Right lobe of liver (tissue), 6 donors: Measurements from ENCODE around the gene TICRR. TPM values are rescaled to one million over a fixed set of nuclear protein-coding genes. Genes with fewer than 3 reads are reported as not detected.

Source experiments
- ATAC-seq, 4 donors: fragments of 200-7000 bp; cut with Tn5 transposase; one replicate each; pipeline ENCODE4 v1.9.1; 2020; ENCODE audit warnings: mild to moderate bottlenecking in 4 of 4, moderate library complexity in 4 of 4
- DNase-seq, 3 donors: peaks; one replicate each; pipeline ENCODE4 v3.0.0-alpha.2; 2020
- H3K27ac ChIP-seq, 3 donors: fragments of 200-600 bp; one replicate each; pipeline ENCODE4 v1.8.0; 2022
- H3K27me3 ChIP-seq, 2 donors: fragments of 200-600 bp; one replicate each; pipeline ENCODE4 v1.8.0; 2022
- H3K36me3 ChIP-seq, 4 donors: fragments of 200-600 bp; sonication (generic) in 1 of 4; one replicate each; pipeline versions ENCODE4 v1.5.1 to v1.8.0; 2017 to 2022; ENCODE audit warnings: control low read depth in 1 of 4
- H3K4me1 ChIP-seq, 4 donors: fragments of 200-600 bp; sonication (generic) in 1 of 4; one replicate each; pipeline versions ENCODE4 v1.5.1 to v1.8.0; 2017 to 2022; ENCODE audit warnings: control low read depth in 1 of 4
- H3K4me3 ChIP-seq, 3 donors: fragments of 200-600 bp; one replicate each; pipeline ENCODE4 v1.8.0; 2022
- H3K9me3 ChIP-seq, 4 donors: fragments of 200-600 bp; sonication (generic) in 1 of 4; one replicate each; pipeline versions ENCODE4 v1.5.1 to v1.8.0; 2017 to 2022; ENCODE audit warnings: control low read depth in 1 of 4
- POLR2A ChIP-seq: fragments of 450-650 bp; IDR thresholded peaks from one replicate; pipeline ENCODE4 v1.6.1; 2017; ENCODE audit warnings: antibody characterized with exemption, mild to moderate bottlenecking
- WGBS: methylation state at CpG from one replicate; pipeline ENCODE4 v1.1.6; 2018; ENCODE audit warnings: low coverage, low lambda C conversion rate; ENCODE audit not compliant: insufficient coverage; ENCODE audit errors: missing lambda C conversion rate; 5-methylcytosine and 5-hydroxymethylcytosine counted together
- intact Hi-C, 2 donors: fragments of 100-400 bp; cut with DNase I; formaldehyde crosslinking; loops; one replicate each; pipeline versions ENCODE4 v1.11.2 to v1.14.1; 2022
- total RNA-seq, 6 experiments: library from RNA; depleted of rRNA in 2 of 6; stranded (reverse); fragments of >200 nt in 2 of 6; fragmentation: NEBNext Ultra II Directional in 3 of 6; extraction: Animal tissue kit (Norgen Biotek cat#: 25700) in 3 of 6; gene quantifications; one replicate each; pipeline versions ENCODE4 v1.1.0 to v1.2.4, GENCODE V29; 2016 to 2023
- TF ChIP-seq, protein P1 (sequence below), 4 donors: fragments of 200-600 bp in 3 of 4; fragments of 450-650 bp in 1 of 4; IDR thresholded peaks; one replicate each; pipeline versions ENCODE4 v1.5.1 to v1.8.0; 2016 to 2022; ENCODE audit warnings: antibody characterized with exemption in 4 of 4, mild to moderate bottlenecking in 2 of 4
- donor health status: DM: no; HTN: yes; CAD: no.
- donor health status: DM: no; HTN: no; CAD: no.
- donor health status: DM: no; HTN: no; CAD: no.
- donor health status: DM: no; HTN: yes; CAD: no.
- donor health status: DM: no; HTN: yes; CAD: no.

Gene TICRR
- total RNA-seq, 6 experiments from 2014 or later: 0.05 to 1.1 (median 0.24) TPM; not detected in 1

DNA sequence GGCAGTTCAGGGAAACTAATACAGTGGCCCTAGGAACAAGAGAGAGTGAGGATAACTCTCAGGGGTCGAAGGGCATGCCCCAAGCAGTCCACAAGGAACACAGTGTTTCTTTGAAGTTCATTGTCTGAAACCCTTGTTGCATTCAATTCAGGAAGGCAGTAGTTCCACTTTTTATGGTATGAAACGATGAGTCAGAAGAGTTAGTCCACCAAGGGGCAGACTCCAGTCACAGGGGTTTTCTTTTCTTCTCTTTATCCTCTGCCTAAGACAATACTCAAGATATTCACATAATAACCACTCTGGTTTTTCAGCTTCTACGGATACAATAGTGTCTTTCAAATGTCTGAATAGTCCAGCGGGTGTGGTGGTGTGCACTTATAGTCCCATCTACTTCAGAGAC lies 23.7 kb upstream of the TICRR start:
- H3K36me3 ChIP-seq: no peaks in the 10 kb centered on the region
- H3K9me3 ChIP-seq: no peaks in the 10 kb centered on the region
- WGBS: 59% methylated on average over 4 of the region's 4 CpGs
- H3K27ac ChIP-seq: no peak overlapping the region
- H3K4me3 ChIP-seq: no peak overlapping the region
- TF ChIP-seq POLR2A: no peak
- no peaks in the 10 kb centered on the region for H3K27me3 ChIP-seq
- DNase-seq: no peak
- H3K4me1 ChIP-seq: no peaks in the 10 kb centered on the region
- intact Hi-C loops: loop anchor here (10.0 kb wide), 1 partner anchor 57 kb away; the partner anchor contains the start of gene RHCG (in 2 of the 2)
- ATAC-seq: no peak

DNA sequence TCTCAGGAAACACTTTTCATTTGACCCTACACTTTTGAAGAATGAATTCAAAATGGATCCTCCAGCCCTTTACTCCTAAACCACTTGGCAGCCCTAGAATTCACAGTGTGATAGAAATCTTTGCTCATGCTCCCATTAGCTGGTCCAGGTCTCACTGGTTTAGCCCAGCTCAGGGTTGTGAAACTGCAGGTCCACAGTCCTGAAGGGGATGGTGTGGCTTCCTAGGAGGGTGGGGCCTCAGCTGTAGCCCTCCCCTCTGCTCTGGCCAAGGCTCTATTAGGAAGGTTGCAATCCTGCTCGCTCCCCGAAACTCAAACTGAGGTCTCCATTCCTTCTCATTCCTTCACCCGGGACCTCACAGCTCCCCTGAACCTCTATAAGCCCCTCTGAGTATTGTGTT lies 21.6 kb upstream of the TICRR start:
- no peak for TF ChIP-seq POLR2A
- TF ChIP-seq, protein P1, sequence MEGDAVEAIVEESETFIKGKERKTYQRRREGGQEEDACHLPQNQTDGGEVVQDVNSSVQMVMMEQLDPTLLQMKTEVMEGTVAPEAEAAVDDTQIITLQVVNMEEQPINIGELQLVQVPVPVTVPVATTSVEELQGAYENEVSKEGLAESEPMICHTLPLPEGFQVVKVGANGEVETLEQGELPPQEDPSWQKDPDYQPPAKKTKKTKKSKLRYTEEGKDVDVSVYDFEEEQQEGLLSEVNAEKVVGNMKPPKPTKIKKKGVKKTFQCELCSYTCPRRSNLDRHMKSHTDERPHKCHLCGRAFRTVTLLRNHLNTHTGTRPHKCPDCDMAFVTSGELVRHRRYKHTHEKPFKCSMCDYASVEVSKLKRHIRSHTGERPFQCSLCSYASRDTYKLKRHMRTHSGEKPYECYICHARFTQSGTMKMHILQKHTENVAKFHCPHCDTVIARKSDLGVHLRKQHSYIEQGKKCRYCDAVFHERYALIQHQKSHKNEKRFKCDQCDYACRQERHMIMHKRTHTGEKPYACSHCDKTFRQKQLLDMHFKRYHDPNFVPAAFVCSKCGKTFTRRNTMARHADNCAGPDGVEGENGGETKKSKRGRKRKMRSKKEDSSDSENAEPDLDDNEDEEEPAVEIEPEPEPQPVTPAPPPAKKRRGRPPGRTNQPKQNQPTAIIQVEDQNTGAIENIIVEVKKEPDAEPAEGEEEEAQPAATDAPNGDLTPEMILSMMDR (IDR thresholded peaks at IDR 0.05): no peak
- no peaks in the 10 kb centered on the region for H3K9me3 ChIP-seq
- intact Hi-C loops: loop anchor here (10.0 kb wide), 1 partner anchor 59 kb away; the partner anchor contains the start of gene RHCG (in 2 of the 2)
- ATAC-seq (peak in 1 of 4 donors; percentile 21), DNase-seq (no peak)
- no peaks in the 10 kb centered on the region for H3K36me3 ChIP-seq
- no peak overlapping the region for H3K4me3 ChIP-seq
- no peaks in the 10 kb centered on the region for H3K27me3 ChIP-seq
- no CpG with 5 or more reads among the region's 3 CpGs for WGBS
- H3K27ac ChIP-seq: no peak overlapping the region
- no peaks in the 10 kb centered on the region for H3K4me1 ChIP-seq

DNA sequence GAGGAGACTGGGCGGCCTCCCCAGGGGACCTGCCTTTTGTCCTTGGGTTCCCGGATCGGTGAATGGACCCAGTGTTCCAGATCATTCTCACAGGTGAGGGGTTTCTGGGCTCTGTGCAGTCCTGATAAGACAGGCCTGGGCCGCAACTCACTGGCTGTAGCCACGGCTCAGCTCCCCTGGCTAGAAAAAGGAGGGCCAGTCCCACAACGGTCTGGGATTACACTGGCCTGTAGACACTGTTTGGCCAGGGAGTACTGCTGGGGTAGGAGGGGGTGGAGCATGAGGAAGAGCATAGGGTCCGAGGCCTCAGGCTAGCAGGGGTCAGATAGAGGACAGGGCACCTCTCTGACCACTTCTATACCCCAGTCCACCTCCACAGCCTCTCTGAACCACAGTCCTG lies 21.0 kb upstream of the TICRR start:
- H3K27ac ChIP-seq: no peak overlapping the region
- no CpG with 5 or more reads among the region's 7 CpGs for WGBS
- DNase-seq (no peak), ATAC-seq (peak in 1 of 4 donors; percentile 14)
- TF ChIP-seq POLR2A: no peak
- TF ChIP-seq, protein P1 (IDR thresholded peaks at IDR 0.05): no peak
- H3K27me3 ChIP-seq: no peaks in the 10 kb centered on the region
- no peaks in the 10 kb centered on the region for H3K36me3 ChIP-seq
- no peaks in the 10 kb centered on the region for H3K4me1 ChIP-seq
- no peaks in the 10 kb centered on the region for H3K9me3 ChIP-seq
- H3K4me3 ChIP-seq: no peak overlapping the region
- intact Hi-C loops: loop anchor here (10.0 kb wide), 1 partner anchor 59 kb away; the partner anchor contains the start of gene RHCG (in 2 of the 2)

DNA sequence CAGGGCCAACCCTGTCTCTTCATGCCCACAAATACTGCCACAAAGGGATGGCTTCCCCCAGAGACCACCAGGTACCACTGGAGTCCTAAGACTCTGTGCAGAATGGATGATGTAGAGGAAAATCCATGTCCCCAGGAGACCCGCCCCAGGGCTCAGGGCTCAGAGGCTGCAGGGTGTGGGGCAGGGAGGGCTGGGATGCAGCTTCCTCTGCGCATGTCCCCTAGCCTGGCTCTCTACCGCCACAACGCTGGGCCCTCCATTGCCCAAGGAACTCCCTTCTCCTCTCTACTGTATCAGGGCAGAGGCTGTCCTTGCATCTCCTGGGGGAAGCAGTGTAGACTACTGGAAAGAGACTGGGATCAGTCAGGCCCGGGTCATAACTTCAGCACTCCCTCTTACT lies 19.5 kb upstream of the TICRR start:
- TF ChIP-seq POLR2A: no peak
- TF ChIP-seq, protein P1 (IDR thresholded peaks at IDR 0.05): no peak
- WGBS: 0% methylated on average over 1 of the region's 5 CpGs
- H3K36me3 ChIP-seq: no peaks in the 10 kb centered on the region
- intact Hi-C loops: loop anchor here (10.0 kb wide), 1 partner anchor 61 kb away; the partner anchor contains the start of gene RHCG (in 2 of the 2)
- H3K27ac ChIP-seq: no peak overlapping the region
- H3K27me3 ChIP-seq: no peaks in the 10 kb centered on the region
- H3K9me3 ChIP-seq: no peaks in the 10 kb centered on the region
- H3K4me3 ChIP-seq: no peak overlapping the region
- ATAC-seq (peak in 1 of 4 donors; percentile 35), DNase-seq (no peak)
- H3K4me1 ChIP-seq: no peaks in the 10 kb centered on the region

DNA sequence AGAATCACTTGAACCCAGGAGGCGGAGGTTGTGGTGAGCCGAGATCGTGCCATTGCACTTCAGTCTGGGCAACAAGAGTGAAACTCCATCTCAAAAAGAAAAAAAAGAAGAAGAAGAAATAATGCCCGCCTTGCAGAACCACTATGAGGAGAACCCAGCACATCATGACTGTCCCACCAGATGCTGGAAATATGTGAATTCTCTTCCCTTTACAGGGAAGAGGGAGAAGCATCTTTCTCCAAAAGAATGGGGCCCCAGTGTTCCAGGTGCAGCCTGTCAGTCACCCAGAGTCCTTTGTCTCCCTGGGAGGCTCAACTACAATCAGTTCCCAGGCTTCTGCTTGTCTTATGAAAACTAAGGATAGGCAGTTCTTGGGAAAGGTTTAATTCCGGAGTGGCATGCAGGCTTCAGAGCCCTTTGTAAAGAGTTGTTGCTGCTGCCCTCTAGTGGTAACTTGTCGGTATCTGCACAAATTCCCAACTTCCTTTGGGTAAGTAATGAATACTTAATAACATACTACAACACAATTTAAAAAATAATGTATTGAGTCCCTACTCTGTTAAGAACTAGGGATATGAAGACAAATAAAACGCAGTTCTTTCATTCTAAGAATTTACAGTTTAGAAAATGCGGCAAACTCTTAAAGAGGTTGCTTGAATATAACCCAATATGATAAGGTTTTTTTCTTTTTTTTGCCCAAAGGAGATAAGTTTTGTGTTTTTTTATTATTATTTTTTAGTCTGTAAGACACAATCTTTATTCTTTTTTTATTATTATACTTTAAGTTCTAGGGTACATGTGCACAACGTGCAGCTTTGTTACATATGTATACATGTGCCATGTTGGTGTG lies 18.6 kb upstream of the TICRR start:
- 3% methylated on average over 6 of the region's 9 CpGs for WGBS

More for the DNA sequence above, 18.6 kb upstream of the TICRR start:
- Histone ChIP-seq H3K27ac (no peak overlapping the region), H3K4me3 (no peak overlapping the region), H3K9me3 (no peaks in the 10 kb centered on the region), H3K27me3 (no peaks in the 10 kb centered on the region), H3K36me3 (no peaks in the 10 kb centered on the region), H3K4me1 (no peaks in the 10 kb centered on the region)
- TF ChIP-seq POLR2A: no peak
- TF ChIP-seq, protein P1 (IDR thresholded peaks at IDR 0.05): peak; percentile 63 to 85 (median 81)
- ATAC-seq (peak; percentile 79 to 89 (median 84)), DNase-seq (peak in 1 of 3 donors; percentile 58)
- intact Hi-C loops: loop anchor here (10.0 kb wide), 1 partner anchor 62 kb away; the partner anchor contains the start of gene RHCG (in 2 of the 2)
